ENCODE data around the gene DNAJB2. TPM values are rescaled to one million over a fixed set of nuclear protein-coding genes. Genes with fewer than 3 reads are reported as not detected.

DNAJB2 gene
- total RNA-seq, 1 donor from 2014 or later: 49.8 TPM

DNA sequence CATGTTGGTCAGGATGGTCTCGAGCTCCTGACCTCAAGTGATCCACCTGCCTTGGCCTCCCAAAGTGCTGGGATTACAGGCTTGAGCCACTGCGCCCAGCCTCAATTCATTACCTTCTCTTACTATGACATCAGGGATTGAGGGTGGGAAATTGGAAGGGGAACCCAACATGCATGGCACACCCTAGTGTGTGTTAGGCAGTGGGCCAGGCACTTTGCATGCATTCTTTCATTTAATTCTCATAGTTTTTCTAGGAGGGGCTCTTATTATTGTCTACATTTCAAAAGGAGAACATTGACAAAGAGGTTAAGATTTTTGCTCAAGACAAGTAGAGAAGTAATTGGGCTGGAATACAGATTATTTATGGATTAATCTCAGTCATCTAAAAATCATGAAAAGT is 10.9 kb upstream of the DNAJB2 start:
- H3K9me3 Mint-ChIP-seq: no peaks in the 10 kb centered on the region
- no peak for DNase-seq (ENCODE audit: low spot score)
- H3K4me1 Mint-ChIP-seq (ENCODE audit: low read depth): peaks cover 2% of the 10 kb centered on the region
- no peak overlapping the region for H3K27ac Mint-ChIP-seq
- intact Hi-C loops (cut with micrococcal nuclease): no loop called here
- peaks cover 2% of the 10 kb centered on the region for H3K27me3 Mint-ChIP-seq (ENCODE audit: low read depth)
- no peak overlapping the region for H3K4me3 Mint-ChIP-seq (ENCODE audit: low read depth)
- no peaks in the 10 kb centered on the region for H3K36me3 Mint-ChIP-seq (ENCODE audit: low read depth)

GRCh38 chr2:219269362-219270054 is 9.7 kb upstream of the DNAJB2 start:
- Mint-ChIP-seq H3K27ac (no peak overlapping the region), H3K27me3 (ENCODE audit: low read depth) (peaks cover 2% of the 10 kb centered on the region), H3K9me3 (no peaks in the 10 kb centered on the region), H3K4me1 (ENCODE audit: low read depth) (peaks cover 2% of the 10 kb centered on the region), H3K4me3 (ENCODE audit: low read depth) (no peak overlapping the region), H3K36me3 (ENCODE audit: low read depth) (no peaks in the 10 kb centered on the region)
- DNase-seq (ENCODE audit: low spot score): no peak
- intact Hi-C loops (cut with micrococcal nuclease): no loop called here

GRCh38 chr2:219270055-219270372 is 9.2 kb upstream of the DNAJB2 start:
- H3K27ac Mint-ChIP-seq: no peak overlapping the region
- no peak overlapping the region for H3K4me3 Mint-ChIP-seq (ENCODE audit: low read depth)
- intact Hi-C loops (cut with micrococcal nuclease): no loop called here
- peaks cover 5% of the 10 kb centered on the region for H3K27me3 Mint-ChIP-seq (ENCODE audit: low read depth)
- DNase-seq (ENCODE audit: low spot score): no peak
- H3K4me1 Mint-ChIP-seq (ENCODE audit: low read depth): peaks cover 2% of the 10 kb centered on the region
- H3K36me3 Mint-ChIP-seq (ENCODE audit: low read depth): no peaks in the 10 kb centered on the region
- no peaks in the 10 kb centered on the region for H3K9me3 Mint-ChIP-seq

- Mint-ChIP-seq H3K4me1 (ENCODE audit: low read depth) (peaks cover 2% of the 10 kb centered on the region), H3K4me3 (ENCODE audit: low read depth) (no peak overlapping the region), H3K36me3 (ENCODE audit: low read depth) (no peaks in the 10 kb centered on the region), H3K27me3 (ENCODE audit: low read depth) (peaks cover 5% of the 10 kb centered on the region), H3K9me3 (no peaks in the 10 kb centered on the region), H3K27ac (no peak overlapping the region)
- no peak for DNase-seq (ENCODE audit: low spot score)
- intact Hi-C loops (cut with micrococcal nuclease): no loop called here
Observed at GRCh38 chr2:219271021-219271420, 8.1 kb upstream of the DNAJB2 start.

GRCh38 chr2:219272356-219272755 is 6.8 kb upstream of the DNAJB2 start:
- no peak overlapping the region for H3K4me3 Mint-ChIP-seq (ENCODE audit: low read depth)
- H3K4me1 Mint-ChIP-seq (ENCODE audit: low read depth): peaks cover 6% of the 10 kb centered on the region
- H3K27me3 Mint-ChIP-seq (ENCODE audit: low read depth): peaks cover 5% of the 10 kb centered on the region
- intact Hi-C loops (cut with micrococcal nuclease): no loop called here
- no peaks in the 10 kb centered on the region for H3K36me3 Mint-ChIP-seq (ENCODE audit: low read depth)
- H3K27ac Mint-ChIP-seq: no peak overlapping the region
- no peak for DNase-seq (ENCODE audit: low spot score)
- no peaks in the 10 kb centered on the region for H3K9me3 Mint-ChIP-seq

DNA sequence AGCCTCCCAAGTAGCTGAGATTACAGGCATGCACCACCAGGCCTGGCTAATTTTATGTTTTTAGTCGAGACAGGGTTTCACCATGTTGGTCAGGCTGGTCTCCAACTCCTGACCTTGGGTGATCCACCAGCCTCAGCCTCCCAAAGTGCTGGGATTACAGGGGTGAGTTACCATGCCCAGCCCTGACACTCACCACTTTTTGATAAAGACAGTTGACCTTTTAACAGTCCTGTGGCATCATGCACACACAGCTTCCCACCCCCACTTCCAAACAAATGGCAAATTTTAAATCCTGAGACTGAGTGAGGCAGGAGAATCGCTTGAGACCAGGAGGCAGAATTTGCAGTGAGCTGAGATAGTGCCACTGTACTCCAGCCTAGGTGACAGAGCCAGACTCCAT is 6.2 kb upstream of the DNAJB2 start:
- no peaks in the 10 kb centered on the region for H3K36me3 Mint-ChIP-seq (ENCODE audit: low read depth)
- DNase-seq (ENCODE audit: low spot score): no peak
- intact Hi-C loops (cut with micrococcal nuclease): no loop called here
- H3K27me3 Mint-ChIP-seq (ENCODE audit: low read depth): peaks cover 5% of the 10 kb centered on the region
- H3K4me1 Mint-ChIP-seq (ENCODE audit: low read depth): peaks cover 12% of the 10 kb centered on the region
- H3K27ac Mint-ChIP-seq: no peak overlapping the region
- H3K9me3 Mint-ChIP-seq: no peaks in the 10 kb centered on the region
- H3K4me3 Mint-ChIP-seq (ENCODE audit: low read depth): no peak overlapping the region

- Mint-ChIP-seq H3K27me3 (ENCODE audit: low read depth) (peaks cover 5% of the 10 kb centered on the region), H3K4me1 (ENCODE audit: low read depth) (peaks cover 22% of the 10 kb centered on the region), H3K36me3 (ENCODE audit: low read depth) (no peaks in the 10 kb centered on the region), H3K27ac (no peak overlapping the region), H3K9me3 (no peaks in the 10 kb centered on the region), H3K4me3 (ENCODE audit: low read depth) (no peak overlapping the region)
- intact Hi-C loops (cut with micrococcal nuclease): no loop called here
- DNase-seq (ENCODE audit: low spot score): no peak
Observed at GRCh38 chr2:219273937-219274336, 5.2 kb upstream of the DNAJB2 start.

- no peak overlapping the region for H3K4me3 Mint-ChIP-seq (ENCODE audit: low read depth)
- no peak overlapping the region for H3K27ac Mint-ChIP-seq
- no peaks in the 10 kb centered on the region for H3K36me3 Mint-ChIP-seq (ENCODE audit: low read depth)
- H3K4me1 Mint-ChIP-seq (ENCODE audit: low read depth): peaks cover 22% of the 10 kb centered on the region
- no peak for DNase-seq (ENCODE audit: low spot score)
- intact Hi-C loops (cut with micrococcal nuclease): no loop called here
- peaks cover 5% of the 10 kb centered on the region for H3K27me3 Mint-ChIP-seq (ENCODE audit: low read depth)
- H3K9me3 Mint-ChIP-seq: no peaks in the 10 kb centered on the region
Observed at GRCh38 chr2:219274361-219274921, 4.7 kb upstream of the DNAJB2 start.

DNA sequence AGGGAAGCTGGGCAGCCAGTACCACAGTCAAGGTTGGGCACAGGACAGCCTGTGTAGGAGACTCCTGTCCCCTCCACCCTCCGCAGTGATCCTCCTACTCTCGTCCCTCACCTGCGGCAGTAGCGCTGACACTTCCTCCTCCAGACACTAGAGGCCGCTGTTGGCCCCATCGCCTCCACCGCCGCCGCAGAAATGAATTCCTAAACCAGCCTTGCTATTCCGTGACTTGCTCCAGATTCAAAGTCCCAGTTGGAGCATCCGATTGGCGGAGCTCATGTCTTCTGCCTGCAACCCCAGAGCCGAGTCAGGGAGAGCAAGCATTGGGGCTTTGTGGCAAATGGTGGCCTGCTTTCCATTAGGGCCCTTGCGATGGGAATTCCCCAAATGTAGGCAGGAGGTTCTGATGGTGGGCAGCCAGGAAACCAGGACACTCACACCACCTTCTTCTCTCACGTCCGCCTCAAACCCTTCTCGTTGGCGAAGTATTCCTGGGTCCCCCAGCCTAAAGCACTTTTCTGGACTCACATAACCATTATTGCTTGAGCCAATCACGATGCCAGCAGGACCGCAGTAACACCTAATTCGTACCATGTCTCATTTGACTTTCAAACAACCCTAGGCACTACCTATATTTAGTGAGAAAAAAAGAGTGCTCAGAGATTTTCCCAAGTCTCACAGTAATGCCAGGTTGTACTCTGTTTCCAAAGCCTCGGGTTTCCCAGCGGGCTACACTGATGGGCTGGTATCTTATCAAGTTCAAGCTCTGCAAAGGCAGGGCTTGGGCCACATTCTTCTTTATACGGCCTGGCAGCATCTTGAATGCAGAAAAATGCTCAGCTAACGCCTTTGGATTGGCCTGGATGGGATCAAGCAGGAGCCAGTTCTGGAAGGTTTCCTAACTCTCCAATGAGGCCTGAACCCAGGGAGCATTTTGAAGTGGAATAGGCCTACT is 1.2 kb upstream of the DNAJB2 start:
- H3K4me3 Mint-ChIP-seq (ENCODE audit: low read depth): peak overlapping the region; percentile 68
- peak overlapping the region; percentile 91 for H3K27ac Mint-ChIP-seq
- H3K9me3 Mint-ChIP-seq: no peaks in the 10 kb centered on the region
- intact Hi-C loops (cut with micrococcal nuclease): loop anchor here (2.0 kb wide), 2 partner anchors 59 to 75 kb away; partner anchors contain the start of gene ABCB6
- H3K27me3 Mint-ChIP-seq (ENCODE audit: low read depth): peaks cover 3% of the 10 kb centered on the region
- peak; percentile 64 for DNase-seq (ENCODE audit: low spot score)
- H3K4me1 Mint-ChIP-seq (ENCODE audit: low read depth): peaks cover 38% of the 10 kb centered on the region
- H3K36me3 Mint-ChIP-seq (ENCODE audit: low read depth): peaks cover 23% of the 10 kb centered on the region

DNA sequence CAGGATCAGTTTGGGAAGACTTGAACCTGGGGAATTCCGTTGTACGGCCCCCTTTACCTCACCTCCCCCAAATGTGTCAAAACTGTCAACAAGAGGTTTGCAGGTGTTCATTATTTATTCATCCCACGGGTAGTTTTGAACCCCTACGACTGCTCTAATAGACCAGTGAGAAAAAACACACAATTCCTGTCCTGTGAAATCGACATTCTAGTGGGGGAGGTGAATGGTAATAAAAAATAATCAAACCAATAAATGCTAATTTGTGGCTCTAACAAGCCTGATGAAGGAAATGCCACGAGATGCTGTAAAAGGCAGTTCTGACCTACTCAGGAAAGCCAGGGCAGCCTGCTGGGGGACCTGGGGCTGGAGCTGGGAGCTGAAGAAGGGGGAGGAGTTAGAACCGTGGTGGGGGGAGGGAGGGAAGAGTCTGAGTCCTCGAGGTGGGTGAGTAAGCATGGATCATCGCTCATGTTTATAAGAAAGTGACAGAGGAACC is 463 bp upstream of the DNAJB2 start:
- H3K4me3 Mint-ChIP-seq (ENCODE audit: low read depth): peak overlapping the region; percentile 85
- peak overlapping the region; percentile 91 for H3K27ac Mint-ChIP-seq
- DNase-seq (ENCODE audit: low spot score): no peak
- H3K9me3 Mint-ChIP-seq: no peaks in the 10 kb centered on the region
- peaks cover 30% of the 10 kb centered on the region for H3K36me3 Mint-ChIP-seq (ENCODE audit: low read depth)
- peaks cover 3% of the 10 kb centered on the region for H3K27me3 Mint-ChIP-seq (ENCODE audit: low read depth)
- intact Hi-C loops (cut with micrococcal nuclease): loop anchor here (1.0 to 2.0 kb wide), 10 partner anchors 16 to 881 kb away; partner anchors contain the start of genes ABCB6, ANKZF1, ATG9A and NHEJ1
- peaks cover 39% of the 10 kb centered on the region for H3K4me1 Mint-ChIP-seq (ENCODE audit: low read depth)

DNA sequence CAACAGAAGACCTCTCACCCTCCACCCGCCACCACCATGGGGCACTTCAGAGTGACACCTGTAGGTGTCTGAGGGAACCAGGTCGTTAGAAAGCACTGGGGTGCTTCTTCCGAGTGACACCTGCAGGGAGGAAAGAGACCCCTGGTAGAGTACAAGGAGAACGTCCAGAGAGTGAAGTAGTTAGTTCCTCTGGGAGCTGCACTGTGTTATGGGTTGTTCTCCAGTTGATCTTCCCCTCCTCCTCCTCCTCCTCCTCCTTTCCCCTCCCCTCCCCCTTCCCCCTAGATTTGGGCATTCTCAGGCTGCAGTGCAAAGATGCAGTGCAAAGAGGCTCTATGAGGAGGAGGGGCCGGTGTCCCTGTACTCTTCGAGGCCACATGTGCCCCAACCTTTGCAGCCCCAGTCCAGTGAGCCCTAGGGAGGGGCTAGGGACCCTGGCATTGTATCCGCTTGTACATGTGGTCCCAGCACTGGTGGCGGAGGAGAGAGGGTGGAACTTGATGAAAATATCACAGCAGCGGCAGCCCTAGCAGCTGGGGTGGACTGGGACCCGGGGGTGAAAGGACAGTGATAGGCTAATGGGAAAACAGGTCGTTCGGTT is 850 bp downstream of the DNAJB2 start:
- Mint-ChIP-seq H3K27me3 (ENCODE audit: low read depth) (no peaks in the 10 kb centered on the region), H3K36me3 (ENCODE audit: low read depth) (peaks cover 31% of the 10 kb centered on the region), H3K4me3 (ENCODE audit: low read depth) (peak overlapping the region; percentile 85), H3K9me3 (no peaks in the 10 kb centered on the region), H3K27ac (peak overlapping the region; percentile 91), H3K4me1 (ENCODE audit: low read depth) (peaks cover 39% of the 10 kb centered on the region)
- no peak for DNase-seq (ENCODE audit: low spot score)
- intact Hi-C loops (cut with micrococcal nuclease): loop anchor here (1.0 to 2.0 kb wide), 10 partner anchors 14 to 883 kb away; partner anchors contain the start of genes ABCB6, ANKZF1, ATG9A and NHEJ1

- peaks cover 39% of the 10 kb centered on the region for H3K4me1 Mint-ChIP-seq (ENCODE audit: low read depth)
- peak overlapping the region; percentile 91 for H3K27ac Mint-ChIP-seq
- no peaks in the 10 kb centered on the region for H3K9me3 Mint-ChIP-seq
- DNase-seq (ENCODE audit: low spot score): no peak
- intact Hi-C loops (cut with micrococcal nuclease): no loop called here
- H3K36me3 Mint-ChIP-seq (ENCODE audit: low read depth): peaks cover 34% of the 10 kb centered on the region
- H3K4me3 Mint-ChIP-seq (ENCODE audit: low read depth): peak overlapping the region; percentile 85
- no peaks in the 10 kb centered on the region for H3K27me3 Mint-ChIP-seq (ENCODE audit: low read depth)
Observed at GRCh38 chr2:219280651-219281050, 1.5 kb downstream of the DNAJB2 start.

Data from activated T-helper 2 cell treated with anti-CD3 and anti-CD28 coated beads, Interferon-gamma antibody, Interleukin-2, Interleukin-4, amounts not matched to agents 10 μg/mL and 5 μg/mL and 100 μg/mL, durations not matched to agents 14 hours and 24 hours and 36 hours (primary cell).